SK-N-SH treated with all-trans-retinoic acid at 6 μM for 48 hours (cell line): Measurements from ENCODE around the gene NFATC3.

ENCODE experiments used
- BACH2 ChIP-seq: fragments of 250-450 bp; sonication (Bioruptor Pico); IDR thresholded peaks from 2 replicates; pipeline ENCODE4 v1.9.0; 2021; ENCODE audit warnings: mild to moderate bottlenecking, borderline replicate concordance
- CREB5 ChIP-seq: fragments of 250-450 bp; sonication (Bioruptor Pico); IDR thresholded peaks from 2 replicates; pipeline ENCODE4 v1.5.1; 2020; ENCODE audit warnings: low read depth, mild to moderate bottlenecking, moderate library complexity
- CSDC2 ChIP-seq: fragments of 250-450 bp; sonication (Bioruptor Pico); IDR thresholded peaks from 2 replicates; pipeline ENCODE4 v1.5.0; 2020; ENCODE audit warnings: mild to moderate bottlenecking, moderate library complexity
- ISL1 ChIP-seq: fragments of 250-450 bp; sonication (Bioruptor Pico); IDR thresholded peaks from 2 replicates; pipeline ENCODE4 v2.1.2; 2022; ENCODE audit warnings: mild to moderate bottlenecking, moderate library complexity
- TOX ChIP-seq: fragments of 250-450 bp; sonication (Bioruptor Pico); IDR thresholded peaks from 2 replicates; pipeline ENCODE4 v1.8.0; 2021; ENCODE audit warnings: mild to moderate bottlenecking, moderate library complexity, borderline replicate concordance
- ZFP30 ChIP-seq: fragments of 450-650 bp; formaldehyde crosslinking; IDR thresholded peaks from 2 replicates; pipeline ENCODE4 v1.5.0; 2022; ENCODE audit warnings: mild to moderate bottlenecking, moderate library complexity

- TF ChIP-seq CREB5 (CRISPR knock-in tag) (no peak), BACH2 (CRISPR knock-in tag) (no peak), TOX (CRISPR knock-in tag) (no peak), ISL1 (CRISPR knock-in tag) (no peak), ZFP30 (CRISPR knock-in tag) (no peak), CSDC2 (CRISPR knock-in tag) (no peak)
Measured at GRCh38 chr16:68075980-68076379, 9.2 kb upstream of the NFATC3 start.
